NCI-H1436 treated with DMSO at 0.1 percent for 48 hours (cell line): ENCODE data around the gene SLC2A13.
A peak's percentile ranks its signal among the peaks of the same experiment; 100 is the strongest.

Source experiments
- DNase-seq: peaks from one replicate; lab custom pipeline; 2025; lab: John Stamatoyannopoulos, UW

Gene SLC2A13

GRCh38 chr12:40105515-40106201 lies at the start of gene SLC2A13:
SLC2A13 (minus strand) TSS chr12:40106081; CDS start chr12:40105808, 273 bp downstream.
- no peak for DNase-seq

- DNase-seq = no peak
Observed at GRCh38 chr12:40154381-40154780, 48.5 kb upstream of the SLC2A13 start.

GRCh38 chr12:40153432-40153831 lies 47.6 kb upstream of the SLC2A13 start:
- DNase-seq = no peak

- no peak for DNase-seq
Observed at GRCh38 chr12:40152783-40153383, 47.0 kb upstream of the SLC2A13 start.

GRCh38 chr12:40149673-40150260 lies 43.9 kb upstream of the SLC2A13 start:
- no peak for DNase-seq

- no peak for DNase-seq
Observed at GRCh38 chr12:40146800-40147797, 41.2 kb upstream of the SLC2A13 start.

GRCh38 chr12:40145896-40146295 lies 40.0 kb upstream of the SLC2A13 start:
- DNase-seq = no peak

- no peak for DNase-seq
Observed at GRCh38 chr12:40144023-40144422, 38.1 kb upstream of the SLC2A13 start.

- DNase-seq = no peak
Observed at GRCh38 chr12:40142001-40142744, 36.3 kb upstream of the SLC2A13 start.

- no peak for DNase-seq
Observed at GRCh38 chr12:40138526-40138925, 32.6 kb upstream of the SLC2A13 start.

- no peak for DNase-seq
Observed at GRCh38 chr12:40137252-40137651, 31.4 kb upstream of the SLC2A13 start.

- DNase-seq = no peak
Observed at GRCh38 chr12:40127408-40127807, 21.5 kb upstream of the SLC2A13 start.

GRCh38 chr12:40123496-40123895 lies 17.6 kb upstream of the SLC2A13 start:
- no peak for DNase-seq

GRCh38 chr12:40122842-40123241 lies 17.0 kb upstream of the SLC2A13 start:
- no peak for DNase-seq

GRCh38 chr12:40117818-40118217 lies 11.9 kb upstream of the SLC2A13 start:
- no peak for DNase-seq

- no peak for DNase-seq
Observed at GRCh38 chr12:40110586-40110985, 4.7 kb upstream of the SLC2A13 start.

- DNase-seq = no peak
Observed at GRCh38 chr12:40107803-40108620, 2.1 kb upstream of the SLC2A13 start.

- DNase-seq = peak; percentile 1
Observed at GRCh38 chr12:40107098-40107802, 1.4 kb upstream of the SLC2A13 start.

- no peak for DNase-seq
Observed at GRCh38 chr12:40106655-40107054, 774 bp upstream of the SLC2A13 start.

- no peak for DNase-seq
Observed at GRCh38 chr12:40106202-40106533, 287 bp upstream of the SLC2A13 start.
